HepG2 (cell line): Measurements from ENCODE around the gene NRSN2. TPM values are rescaled to one million over a fixed set of nuclear protein-coding genes. Genes with fewer than 3 reads are reported as not detected.

Experiments
- HNF4A ChIP-seq: sonication (generic); formaldehyde crosslinking; IDR thresholded peaks from 2 replicates; pipeline ENCODE4 v1.4.0; 2020; ENCODE audit warnings: missing genetic modification reagents
- MXI1 ChIP-seq: IDR thresholded peaks from 3 replicates; pipeline ENCODE4 v1.6.1; 2012; ENCODE audit warnings: low read depth, low read length, inconsistent platforms, borderline replicate concordance
- NR2F1 ChIP-seq, 2 experiments: fragments of 450-650 bp in 1 of 2; formaldehyde crosslinking in 1 of 2; IDR thresholded peaks; 2 replicates each; pipeline versions ENCODE4 v1.5.0 to v1.6.1; 2016 to 2020; ENCODE audit warnings: mild to moderate bottlenecking in 1 of 2, missing compliant biosample characterization in 1 of 2, missing genetic modification reagents in 1 of 2, moderate library complexity in 1 of 2
- ZNF816 ChIP-seq: sonication (generic); formaldehyde crosslinking; IDR thresholded peaks from 2 replicates; pipeline ENCODE4 v1.8.0; 2022; ENCODE audit warnings: missing genetic modification reagents, mild to moderate bottlenecking, borderline replicate concordance
- ZSCAN20 ChIP-seq: sonication (generic); formaldehyde crosslinking; IDR thresholded peaks from 2 replicates; pipeline ENCODE4 v1.4.0; 2020; ENCODE audit warnings: missing genetic modification reagents, mild to moderate bottlenecking, borderline replicate concordance
- polyA plus RNA-seq, 8 experiments: library from polyadenylated mRNA; depleted of rRNA in 3 of 8; stranded (reverse) in 7 of 8; unstranded in 1 of 8; fragments of >200 nt; fragmentation: Illumina TruSeq in 4 of 8; extraction: Trizol in 4 of 8; gene quantifications; 2 replicates each; pipeline versions ENCODE4 v1.2.1 to v1.2.3, GENCODE V29; 2011 to 2016; ENCODE audit warnings: low read depth in 4 of 8, missing spikeins in 1 of 8, mixed read lengths in 1 of 8; ENCODE audit not compliant: insufficient read depth in 1 of 8
- total RNA-seq, 5 experiments: library from RNA; depleted of rRNA; stranded (reverse); fragments of >200 nt; fragmentation: Illumina TruSeq; extraction: Trizol; gene quantifications; 2 replicates each; pipeline ENCODE4 v1.2.3, GENCODE V29; 2016; ENCODE audit warnings: low read depth in 1 of 5
- TF ChIP-seq, protein P1 (sequence below): sonication (generic); formaldehyde crosslinking; IDR thresholded peaks from 2 replicates; pipeline ENCODE4 v1.5.0; 2020; ENCODE audit warnings: mild to moderate bottlenecking, low read depth, missing genetic modification reagents, borderline replicate concordance
- TF ChIP-seq, protein P2 (sequence below): sonication (generic); formaldehyde crosslinking; IDR thresholded peaks from 2 replicates; pipeline ENCODE4 v1.8.0; 2022; ENCODE audit warnings: mild to moderate bottlenecking, missing genetic modification reagents; ENCODE audit not compliant: insufficient replicate concordance
- TF ChIP-seq, protein P3 (sequence below), 2 experiments: IDR thresholded peaks; 2 replicates each; pipeline ENCODE4 v1.6.1; 2011 to 2012; ENCODE audit warnings: low read length in 2 of 2, borderline replicate concordance in 1 of 2, low read depth in 1 of 2, mild to moderate bottlenecking in 1 of 2, moderate library complexity in 1 of 2
- TF ChIP-seq, protein P4 (sequence below): sonication (generic); formaldehyde crosslinking; IDR thresholded peaks from 2 replicates; pipeline ENCODE4 v1.4.0; 2020; ENCODE audit warnings: low read depth, mild to moderate bottlenecking, missing genetic modification reagents
- TF ChIP-seq, protein P5 (sequence below): IDR thresholded peaks from 2 replicates; pipeline ENCODE4 v1.4.0; 2020; ENCODE audit warnings: mild to moderate bottlenecking, missing genetic modification reagents
- TF ChIP-seq, protein P6 (sequence below): sonication (generic); formaldehyde crosslinking; IDR thresholded peaks from 2 replicates; pipeline ENCODE4 v1.8.1; 2022; ENCODE audit warnings: mild to moderate bottlenecking, missing genetic modification reagents
- TF ChIP-seq, protein P7 (sequence below): sonication (generic); formaldehyde crosslinking; IDR thresholded peaks from 2 replicates; pipeline ENCODE4 v1.5.0; 2020; ENCODE audit warnings: mild to moderate bottlenecking, missing genetic modification reagents, borderline replicate concordance

The NRSN2 gene
- total and polyA plus RNA-seq, 2 of the 13 experiments (the other 11 are each of a cell fraction or from before 2014, with no cell fraction given): 32.3 to 49.4 TPM

DNA sequence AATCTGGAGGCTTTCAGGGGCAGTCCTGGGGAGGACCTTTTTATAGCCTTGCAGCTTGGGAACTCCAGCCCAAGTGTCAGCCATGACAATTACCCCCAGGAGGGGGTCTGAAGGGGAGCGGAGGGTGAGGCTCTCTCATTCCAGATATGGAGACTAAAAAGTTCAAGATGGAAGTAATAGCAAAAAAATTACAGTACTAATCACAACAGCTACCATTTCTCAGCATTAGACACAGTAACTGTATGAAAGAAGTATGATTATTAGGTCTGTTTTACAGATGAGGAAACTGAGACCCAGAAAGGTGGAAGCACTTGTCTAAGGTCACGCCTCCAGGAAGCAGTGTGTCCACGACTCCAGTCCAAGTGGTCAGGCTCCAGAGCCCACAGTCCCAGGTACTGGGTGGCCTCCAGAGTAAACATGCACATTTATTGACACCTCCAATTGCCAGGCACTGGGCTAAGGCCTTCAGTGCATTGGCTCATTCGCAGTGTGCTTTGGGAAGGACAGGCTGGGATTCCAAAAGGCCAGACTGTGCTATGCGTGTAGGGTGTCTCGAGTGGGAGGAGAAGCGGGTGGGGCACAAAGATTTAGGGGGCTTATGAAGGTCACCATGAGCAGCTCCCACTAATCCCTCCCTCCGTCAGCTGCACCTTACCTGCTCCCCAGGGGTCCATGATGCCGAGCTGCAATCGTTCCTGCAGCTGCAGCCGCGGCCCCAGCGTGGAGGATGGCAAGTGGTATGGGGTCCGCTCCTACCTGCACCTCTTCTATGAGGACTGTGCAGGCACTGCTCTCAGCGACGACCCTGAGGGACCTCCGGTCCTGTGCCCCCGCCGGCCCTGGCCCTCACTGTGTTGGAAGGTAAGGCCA, 2.3 kb downstream of the NRSN2 start (continued):
- 0 out of 2 replicates have a peak, but pooled peaks have one; percentile 48 for TF ChIP-seq ZSCAN20 (CRISPR knock-in tag)
- TF ChIP-seq, protein P1, sequence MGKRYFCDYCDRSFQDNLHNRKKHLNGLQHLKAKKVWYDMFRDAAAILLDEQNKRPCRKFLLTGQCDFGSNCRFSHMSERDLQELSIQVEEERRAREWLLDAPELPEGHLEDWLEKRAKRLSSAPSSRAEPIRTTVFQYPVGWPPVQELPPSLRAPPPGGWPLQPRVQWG (CRISPR knock-in tag): no peak
- TF ChIP-seq, protein P2, sequence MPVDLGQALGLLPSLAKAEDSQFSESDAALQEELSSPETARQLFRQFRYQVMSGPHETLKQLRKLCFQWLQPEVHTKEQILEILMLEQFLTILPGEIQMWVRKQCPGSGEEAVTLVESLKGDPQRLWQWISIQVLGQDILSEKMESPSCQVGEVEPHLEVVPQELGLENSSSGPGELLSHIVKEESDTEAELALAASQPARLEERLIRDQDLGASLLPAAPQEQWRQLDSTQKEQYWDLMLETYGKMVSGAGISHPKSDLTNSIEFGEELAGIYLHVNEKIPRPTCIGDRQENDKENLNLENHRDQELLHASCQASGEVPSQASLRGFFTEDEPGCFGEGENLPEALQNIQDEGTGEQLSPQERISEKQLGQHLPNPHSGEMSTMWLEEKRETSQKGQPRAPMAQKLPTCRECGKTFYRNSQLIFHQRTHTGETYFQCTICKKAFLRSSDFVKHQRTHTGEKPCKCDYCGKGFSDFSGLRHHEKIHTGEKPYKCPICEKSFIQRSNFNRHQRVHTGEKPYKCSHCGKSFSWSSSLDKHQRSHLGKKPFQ (CRISPR knock-in tag): no peak
- no peak for TF ChIP-seq ZNF816 (CRISPR knock-in tag)
- TF ChIP-seq, protein P3, sequence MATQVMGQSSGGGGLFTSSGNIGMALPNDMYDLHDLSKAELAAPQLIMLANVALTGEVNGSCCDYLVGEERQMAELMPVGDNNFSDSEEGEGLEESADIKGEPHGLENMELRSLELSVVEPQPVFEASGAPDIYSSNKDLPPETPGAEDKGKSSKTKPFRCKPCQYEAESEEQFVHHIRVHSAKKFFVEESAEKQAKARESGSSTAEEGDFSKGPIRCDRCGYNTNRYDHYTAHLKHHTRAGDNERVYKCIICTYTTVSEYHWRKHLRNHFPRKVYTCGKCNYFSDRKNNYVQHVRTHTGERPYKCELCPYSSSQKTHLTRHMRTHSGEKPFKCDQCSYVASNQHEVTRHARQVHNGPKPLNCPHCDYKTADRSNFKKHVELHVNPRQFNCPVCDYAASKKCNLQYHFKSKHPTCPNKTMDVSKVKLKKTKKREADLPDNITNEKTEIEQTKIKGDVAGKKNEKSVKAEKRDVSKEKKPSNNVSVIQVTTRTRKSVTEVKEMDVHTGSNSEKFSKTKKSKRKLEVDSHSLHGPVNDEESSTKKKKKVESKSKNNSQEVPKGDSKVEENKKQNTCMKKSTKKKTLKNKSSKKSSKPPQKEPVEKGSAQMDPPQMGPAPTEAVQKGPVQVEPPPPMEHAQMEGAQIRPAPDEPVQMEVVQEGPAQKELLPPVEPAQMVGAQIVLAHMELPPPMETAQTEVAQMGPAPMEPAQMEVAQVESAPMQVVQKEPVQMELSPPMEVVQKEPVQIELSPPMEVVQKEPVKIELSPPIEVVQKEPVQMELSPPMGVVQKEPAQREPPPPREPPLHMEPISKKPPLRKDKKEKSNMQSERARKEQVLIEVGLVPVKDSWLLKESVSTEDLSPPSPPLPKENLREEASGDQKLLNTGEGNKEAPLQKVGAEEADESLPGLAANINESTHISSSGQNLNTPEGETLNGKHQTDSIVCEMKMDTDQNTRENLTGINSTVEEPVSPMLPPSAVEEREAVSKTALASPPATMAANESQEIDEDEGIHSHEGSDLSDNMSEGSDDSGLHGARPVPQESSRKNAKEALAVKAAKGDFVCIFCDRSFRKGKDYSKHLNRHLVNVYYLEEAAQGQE (IDR thresholded peaks at IDR 0.05; ENCODE audit: borderline replicate concordance in 1 of 2, low read depth in 1 of 2, low read length in 2 of 2): no peak
- TF ChIP-seq, protein P4, sequence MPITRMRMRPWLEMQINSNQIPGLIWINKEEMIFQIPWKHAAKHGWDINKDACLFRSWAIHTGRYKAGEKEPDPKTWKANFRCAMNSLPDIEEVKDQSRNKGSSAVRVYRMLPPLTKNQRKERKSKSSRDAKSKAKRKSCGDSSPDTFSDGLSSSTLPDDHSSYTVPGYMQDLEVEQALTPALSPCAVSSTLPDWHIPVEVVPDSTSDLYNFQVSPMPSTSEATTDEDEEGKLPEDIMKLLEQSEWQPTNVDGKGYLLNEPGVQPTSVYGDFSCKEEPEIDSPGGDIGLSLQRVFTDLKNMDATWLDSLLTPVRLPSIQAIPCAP: no peak
- TF ChIP-seq NR2F1 (CRISPR knock-in tag; IDR thresholded peaks at IDR 0.05): no peak; a peak in 1 of 4 replicates
- TF ChIP-seq, protein P5, sequence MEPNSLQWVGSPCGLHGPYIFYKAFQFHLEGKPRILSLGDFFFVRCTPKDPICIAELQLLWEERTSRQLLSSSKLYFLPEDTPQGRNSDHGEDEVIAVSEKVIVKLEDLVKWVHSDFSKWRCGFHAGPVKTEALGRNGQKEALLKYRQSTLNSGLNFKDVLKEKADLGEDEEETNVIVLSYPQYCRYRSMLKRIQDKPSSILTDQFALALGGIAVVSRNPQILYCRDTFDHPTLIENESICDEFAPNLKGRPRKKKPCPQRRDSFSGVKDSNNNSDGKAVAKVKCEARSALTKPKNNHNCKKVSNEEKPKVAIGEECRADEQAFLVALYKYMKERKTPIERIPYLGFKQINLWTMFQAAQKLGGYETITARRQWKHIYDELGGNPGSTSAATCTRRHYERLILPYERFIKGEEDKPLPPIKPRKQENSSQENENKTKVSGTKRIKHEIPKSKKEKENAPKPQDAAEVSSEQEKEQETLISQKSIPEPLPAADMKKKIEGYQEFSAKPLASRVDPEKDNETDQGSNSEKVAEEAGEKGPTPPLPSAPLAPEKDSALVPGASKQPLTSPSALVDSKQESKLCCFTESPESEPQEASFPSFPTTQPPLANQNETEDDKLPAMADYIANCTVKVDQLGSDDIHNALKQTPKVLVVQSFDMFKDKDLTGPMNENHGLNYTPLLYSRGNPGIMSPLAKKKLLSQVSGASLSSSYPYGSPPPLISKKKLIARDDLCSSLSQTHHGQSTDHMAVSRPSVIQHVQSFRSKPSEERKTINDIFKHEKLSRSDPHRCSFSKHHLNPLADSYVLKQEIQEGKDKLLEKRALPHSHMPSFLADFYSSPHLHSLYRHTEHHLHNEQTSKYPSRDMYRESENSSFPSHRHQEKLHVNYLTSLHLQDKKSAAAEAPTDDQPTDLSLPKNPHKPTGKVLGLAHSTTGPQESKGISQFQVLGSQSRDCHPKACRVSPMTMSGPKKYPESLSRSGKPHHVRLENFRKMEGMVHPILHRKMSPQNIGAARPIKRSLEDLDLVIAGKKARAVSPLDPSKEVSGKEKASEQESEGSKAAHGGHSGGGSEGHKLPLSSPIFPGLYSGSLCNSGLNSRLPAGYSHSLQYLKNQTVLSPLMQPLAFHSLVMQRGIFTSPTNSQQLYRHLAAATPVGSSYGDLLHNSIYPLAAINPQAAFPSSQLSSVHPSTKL: peak; percentile 75
- TF ChIP-seq, protein P6, sequence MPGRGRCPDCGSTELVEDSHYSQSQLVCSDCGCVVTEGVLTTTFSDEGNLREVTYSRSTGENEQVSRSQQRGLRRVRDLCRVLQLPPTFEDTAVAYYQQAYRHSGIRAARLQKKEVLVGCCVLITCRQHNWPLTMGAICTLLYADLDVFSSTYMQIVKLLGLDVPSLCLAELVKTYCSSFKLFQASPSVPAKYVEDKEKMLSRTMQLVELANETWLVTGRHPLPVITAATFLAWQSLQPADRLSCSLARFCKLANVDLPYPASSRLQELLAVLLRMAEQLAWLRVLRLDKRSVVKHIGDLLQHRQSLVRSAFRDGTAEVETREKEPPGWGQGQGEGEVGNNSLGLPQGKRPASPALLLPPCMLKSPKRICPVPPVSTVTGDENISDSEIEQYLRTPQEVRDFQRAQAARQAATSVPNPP (CRISPR knock-in tag): no peak
- TF ChIP-seq, protein P7, sequence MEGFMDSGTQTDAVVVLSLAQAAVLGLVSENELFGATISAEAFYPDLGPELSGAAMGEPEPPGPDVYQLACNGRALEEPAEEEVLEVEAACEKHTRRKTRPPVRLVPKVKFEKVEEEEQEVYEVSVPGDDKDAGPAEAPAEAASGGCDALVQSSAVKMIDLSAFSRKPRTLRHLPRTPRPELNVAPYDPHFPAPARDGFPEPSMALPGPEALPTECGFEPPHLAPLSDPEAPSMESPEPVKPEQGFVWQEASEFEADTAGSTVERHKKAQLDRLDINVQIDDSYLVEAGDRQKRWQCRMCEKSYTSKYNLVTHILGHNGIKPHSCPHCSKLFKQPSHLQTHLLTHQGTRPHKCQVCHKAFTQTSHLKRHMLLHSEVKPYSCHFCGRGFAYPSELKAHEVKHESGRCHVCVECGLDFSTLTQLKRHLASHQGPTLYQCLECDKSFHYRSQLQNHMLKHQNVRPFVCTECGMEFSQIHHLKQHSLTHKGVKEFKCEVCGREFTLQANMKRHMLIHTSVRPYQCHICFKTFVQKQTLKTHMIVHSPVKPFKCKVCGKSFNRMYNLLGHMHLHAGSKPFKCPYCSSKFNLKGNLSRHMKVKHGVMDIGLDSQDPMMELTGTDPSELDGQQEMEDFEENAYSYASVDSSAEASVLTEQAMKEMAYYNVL: no peak
- TF ChIP-seq MXI1: no peak
- TF ChIP-seq HNF4A (CRISPR knock-in tag): peak; percentile 83
